ENCODE results near the gene AFMID. TPM values are rescaled to one million over a fixed set of nuclear protein-coding genes. Genes with fewer than 3 reads are reported as not detected.

Gene AFMID
- total and polyA plus RNA-seq, 2 donors (not counting 3 experiments of a cell fraction or from before 2014, with no cell fraction given): 33.5 to 42.9 TPM

GRCh38 chr17:78208486-78208885 is 21.3 kb downstream of the AFMID start:
- no peak overlapping the region for H3K27ac ChIP-seq (ENCODE audit: insufficient read depth, low read depth, low read length)
- no peaks in the 10 kb centered on the region for H3K9me1 ChIP-seq (replicated peaks; ENCODE audit: control insufficient read depth, extremely low read depth, insufficient read depth, low read length)
- FAIRE-seq: no peak
- TF ChIP-seq CTCF (IDR thresholded peaks at IDR 0.05; ENCODE audit: extremely low read depth in 1 of 2, insufficient read depth in 1 of 2, low read depth in 1 of 2, low read length in 2 of 2): no peak
- no peak for TF ChIP-seq MAX (IDR thresholded peaks at IDR 0.05; ENCODE audit: insufficient read depth, insufficient read length)
- no peak for TF ChIP-seq FOS (IDR thresholded peaks at IDR 0.05; ENCODE audit: borderline replicate concordance, insufficient read depth, low read length)
- TF ChIP-seq EZH2 (IDR thresholded peaks at IDR 0.05; ENCODE audit: borderline replicate concordance, low read depth, low read length, severe bottlenecking): no peak
- no peak for TF ChIP-seq POLR2A (IDR thresholded peaks at IDR 0.05; ENCODE audit: low read depth, low read length)
- TF ChIP-seq MYC (IDR thresholded peaks at IDR 0.05; ENCODE audit: low read depth, low read length): no peak
- no peak for TF ChIP-seq POLR2AphosphoS5 (IDR thresholded peaks at IDR 0.05; ENCODE audit: insufficient read depth, low read depth, low read length)
- TF ChIP-seq JUN (IDR thresholded peaks at IDR 0.05; ENCODE audit: borderline replicate concordance, insufficient read depth, insufficient read length, low read depth): no peak
- TF ChIP-seq GATA2 (IDR thresholded peaks at IDR 0.05; ENCODE audit: insufficient read depth, insufficient read length, low read depth, low read length): no peak
- no peaks in the 10 kb centered on the region for H4K20me1 ChIP-seq (replicated peaks; ENCODE audit: control insufficient read depth, extremely low read depth, insufficient read depth, low read length)
- ChIA-PET POLR2A (no interaction called here), CTCF (no interaction called here)
- no TSS peak for BruUV-seq (replicated peaks)
- H3K36me3 ChIP-seq (ENCODE audit: control insufficient read depth in 2 of 2, extremely low read depth in 1 of 2, insufficient read depth in 2 of 2, low read length in 2 of 2): peaks cover 0 to 9% of the 10 kb centered on the region in 2 experiments
- H2AFZ ChIP-seq (ENCODE audit: low read depth, low read length): no peak overlapping the region
- DNase-seq (ENCODE audit: low read depth, low spot score): no peak
- H3K4me2 ChIP-seq (ENCODE audit: insufficient read depth, low read length): no peak overlapping the region
- H3K27me3 ChIP-seq (ENCODE audit: control insufficient read depth in 2 of 2, insufficient read depth in 2 of 2, low read length in 2 of 2): no peaks in the 10 kb centered on the region
- H3K79me2 ChIP-seq (ENCODE audit: control insufficient read depth, insufficient read depth, low read length): no peaks in the 10 kb centered on the region
- H3K9me3 ChIP-seq (replicated peaks; ENCODE audit: control insufficient read depth, insufficient read depth, low read length): no peaks in the 10 kb centered on the region
- intact Hi-C loops (cut with micrococcal nuclease): no loop called here
- H3K9ac ChIP-seq (replicated peaks; ENCODE audit: extremely low read depth, insufficient read depth, low read length): no peak overlapping the region
- no peak overlapping the region for H3K4me3 ChIP-seq (replicated peaks in 1 of 3; ENCODE audit: insufficient read depth in 1 of 3, low read depth in 1 of 3, low read length in 3 of 3)
- no peaks in the 10 kb centered on the region for H3K4me1 ChIP-seq (ENCODE audit: control insufficient read depth, extremely low read depth, insufficient read depth, low read length)
- dilution Hi-C loops (cut with MboI; ENCODE audit: extremely low pct_ligation_motif_present, low sequenced_read_pairs): no loop called here
